ENCODE results near the gene CELF1.

CELF1 gene

GRCh38 chr11:47552566-47553405 lies at the start of gene CELF1:
Gene CELF1, minus strand, starts transcription at chr11:47553132. Its CDS starts 53,609 bp downstream, at chr11:47499523.
- peak; percentile 80 for DNase-seq (ENCODE audit: low read depth)

GRCh38 chr11:47599902-47600301 lies 47.0 kb upstream of the CELF1 start:
- no peak for DNase-seq (ENCODE audit: low read depth)

- DNase-seq (ENCODE audit: low read depth), result no peak
These were observed 43.0 kb upstream of the CELF1 start for GRCh38 chr11:47595967-47596366.

GRCh38 chr11:47595029-47595428 lies 42.1 kb upstream of the CELF1 start:
- no peak for DNase-seq (ENCODE audit: low read depth)

GRCh38 chr11:47593934-47594855 lies 41.3 kb upstream of the CELF1 start, which contains the start of gene C1QTNF4:
Gene C1QTNF4, minus strand, starts transcription at chr11:47594411. Its CDS starts 3,601 bp downstream, at chr11:47590810.
- DNase-seq (ENCODE audit: low read depth), result no peak

- DNase-seq (ENCODE audit: low read depth), result no peak
These were observed 40.6 kb upstream of the CELF1 start for GRCh38 chr11:47593492-47593933.

GRCh38 chr11:47592970-47593369 lies 40.0 kb upstream of the CELF1 start:
- no peak for DNase-seq (ENCODE audit: low read depth)

GRCh38 chr11:47592251-47592650 lies 39.3 kb upstream of the CELF1 start:
- no peak for DNase-seq (ENCODE audit: low read depth)

- DNase-seq (ENCODE audit: low read depth), result no peak
These were observed 38.8 kb upstream of the CELF1 start for GRCh38 chr11:47591764-47592163.

- no peak for DNase-seq (ENCODE audit: low read depth)
These were observed 37.3 kb upstream of the CELF1 start for GRCh38 chr11:47589977-47590861.

- DNase-seq (ENCODE audit: low read depth), result no peak
These were observed 36.6 kb upstream of the CELF1 start for GRCh38 chr11:47589584-47589976.

- no peak for DNase-seq (ENCODE audit: low read depth)
These were observed 36.2 kb upstream of the CELF1 start for GRCh38 chr11:47589118-47589517.

- no peak for DNase-seq (ENCODE audit: low read depth)
These were observed 34.9 kb upstream of the CELF1 start for GRCh38 chr11:47587723-47588326.

- no peak for DNase-seq (ENCODE audit: low read depth)
These were observed 34.2 kb upstream of the CELF1 start for GRCh38 chr11:47587039-47587716.

GRCh38 chr11:47586098-47586855 lies 33.3 kb upstream of the CELF1 start, which contains the start of gene FAM180B:
Gene FAM180B, plus strand, starts transcription at chr11:47586678. Its CDS starts 91 bp downstream, at chr11:47586769.
- DNase-seq (ENCODE audit: low read depth), result no peak

- no peak for DNase-seq (ENCODE audit: low read depth)
These were observed 30.9 kb upstream of the CELF1 start for GRCh38 chr11:47583844-47584243.

- peak; percentile 83 for DNase-seq (ENCODE audit: low read depth)
These were observed 25.9 kb upstream of the CELF1 start, which contains the start of the genes KBTBD4 and NDUFS3 for GRCh38 chr11:47578524-47579494. Gene KBTBD4, minus strand, starts transcription at chr11:47578970. Its CDS starts 19 bp downstream, at chr11:47578951. Gene NDUFS3, plus strand, starts transcription at chr11:47579074. Its CDS starts 18 bp downstream, at chr11:47579092.

- DNase-seq (ENCODE audit: low read depth), result no peak
These were observed 24.6 kb upstream of the CELF1 start for GRCh38 chr11:47577460-47578041.
